Measurements from ENCODE around the gene CABLES2.

GRCh38 chr20:62441987-62442539 is 35.0 kb upstream of the CABLES2 start:
- TF ChIP-seq IRF3 (IDR thresholded peaks at IDR 0.05) = no peak
- no peak for TF ChIP-seq CTCF (IDR thresholded peaks at IDR 0.05 in 2 of 3, conservative IDR thresholded peaks at IDR 0.05 in 1 of 3; ENCODE audit: control insufficient read depth in 2 of 3, extremely low read depth in 1 of 3, insufficient read depth in 1 of 3, low read depth in 3 of 3, low read length in 3 of 3)
- TF ChIP-seq BCLAF1 (IDR thresholded peaks at IDR 0.05) = no peak
- TF ChIP-seq JUNB (IDR thresholded peaks at IDR 0.05) = no peak
- no peak for TF ChIP-seq EP300 (IDR thresholded peaks at IDR 0.05; ENCODE audit: borderline replicate concordance in 1 of 2, control insufficient read depth in 1 of 2, low read depth in 2 of 2, low read length in 2 of 2)
- TF ChIP-seq ETV6 (conservative IDR thresholded peaks at IDR 0.05 in 1 of 2, IDR thresholded peaks at IDR 0.05 in 1 of 2; ENCODE audit: borderline replicate concordance in 1 of 2, low read depth in 1 of 2) = no peak
